Neural cell (in vitro differentiated cells): ENCODE measurements around the gene TLE2. TPM values are rescaled to one million over a fixed set of nuclear protein-coding genes. Genes with fewer than 3 reads are reported as not detected.

Source experiments
- H2AFZ ChIP-seq: fragments of 200-600, 300-800 bp; sonication (generic), shearing (Covaris generic); 2 replicates; pipeline ENCODE4 v1.6.0; 2014; ENCODE audit warnings: low read depth, mild to moderate bottlenecking, antibody characterized with exemption, low read length, moderate library complexity
- H3F3A ChIP-seq: fragments of 200-600 bp; shearing (Covaris generic); 2 replicates; pipeline ENCODE4 v1.6.1; 2016; ENCODE audit warnings: mild to moderate bottlenecking, moderate library complexity, mixed read lengths, antibody characterized with exemption, low read length; ENCODE audit not compliant: insufficient read depth, poor library complexity, severe bottlenecking
- H3K27ac ChIP-seq: fragments of 200-600, 300-800 bp; sonication (generic), shearing (Covaris generic); 2 replicates; pipeline ENCODE4 v1.5.1; 2014; ENCODE audit warnings: mild to moderate bottlenecking, low read length, moderate library complexity
- H3K27me3 ChIP-seq: fragments of 300-800, 200-600 bp; sonication (generic), shearing (Covaris generic); 2 replicates; pipeline ENCODE4 v1.6.0; 2014; ENCODE audit warnings: mild to moderate bottlenecking, low read depth, low read length, moderate library complexity; ENCODE audit not compliant: insufficient read depth
- H3K36me3 ChIP-seq: fragments of 300-800, 200-600 bp; sonication (generic), shearing (Covaris generic); 2 replicates; pipeline ENCODE4 v1.5.1; 2014; ENCODE audit warnings: mild to moderate bottlenecking, antibody characterized with exemption, low read length, moderate library complexity; ENCODE audit not compliant: insufficient read depth
- H3K4me2 ChIP-seq: fragments of 300-800, 200-600 bp; sonication (generic), shearing (Covaris generic); 2 replicates; pipeline ENCODE4 v1.6.0; 2014; ENCODE audit warnings: mild to moderate bottlenecking, low read length
- H3K4me3 ChIP-seq: fragments of 300-800, 200-600 bp; sonication (generic), shearing (Covaris generic); 2 replicates; pipeline ENCODE4 v1.5.1; 2014; ENCODE audit warnings: mild to moderate bottlenecking, low read length, moderate library complexity
- H3K79me2 ChIP-seq: fragments of 200-600 bp; shearing (Covaris generic); replicated peaks from 2 replicates; pipeline ENCODE4 v1.6.0; 2014; ENCODE audit warnings: mild to moderate bottlenecking, low read length, moderate library complexity; ENCODE audit not compliant: insufficient read depth
- H3K9ac ChIP-seq: fragments of 300-800, 200-600 bp; sonication (generic), shearing (Covaris generic); 2 replicates; pipeline ENCODE4 v1.6.1; 2016; ENCODE audit warnings: mild to moderate bottlenecking, low read length, mixed read lengths
- H3K9me2 ChIP-seq: fragments of 200-600 bp; shearing (Covaris generic); 2 replicates; pipeline ENCODE4 v1.6.1; 2016; ENCODE audit warnings: mild to moderate bottlenecking, low read length, mixed read lengths; ENCODE audit not compliant: insufficient read depth
- H3K9me3 ChIP-seq: fragments of 200-600, 300-800 bp; sonication (generic), shearing (Covaris generic); 2 replicates; pipeline ENCODE4 v1.6.1; 2016; ENCODE audit warnings: mild to moderate bottlenecking, mixed run types, low read length, moderate library complexity, mixed read lengths
- H4K20me1 ChIP-seq: fragments of 200-600 bp; shearing (Covaris generic); 2 replicates; pipeline ENCODE4 v1.6.1; 2016; ENCODE audit warnings: mild to moderate bottlenecking, mixed run types; ENCODE audit not compliant: insufficient read depth
- EP300 ChIP-seq: fragments of 450-650 bp; conservative IDR thresholded peaks from 2 replicates; pipeline ENCODE4 v1.6.1; 2014; ENCODE audit warnings: antibody characterized with exemption, mild to moderate bottlenecking, moderate library complexity; ENCODE audit not compliant: poor library complexity, severe bottlenecking
- EZH2 ChIP-seq: fragments of 200-600, 300-800 bp; shearing (Covaris generic), sonication (generic); IDR thresholded peaks from 2 replicates; pipeline ENCODE4 v1.6.1; 2014; ENCODE audit warnings: antibody characterized with exemption, low read length, borderline replicate concordance, mild to moderate bottlenecking; ENCODE audit not compliant: insufficient read depth, poor library complexity, severe bottlenecking
- MXI1 ChIP-seq: fragments of 450-650 bp; conservative IDR thresholded peaks from 2 replicates; pipeline ENCODE4 v1.6.1; 2014; ENCODE audit warnings: antibody characterized with exemption, mild to moderate bottlenecking; ENCODE audit not compliant: poor library complexity, severe bottlenecking
- POLR2AphosphoS5 ChIP-seq: IDR thresholded peaks from 2 replicates; pipeline ENCODE4 v1.6.1; 2012
- RAD21 ChIP-seq: fragments of 450-650 bp; conservative IDR thresholded peaks from 2 replicates; pipeline ENCODE4 v1.6.1; 2014; ENCODE audit warnings: antibody characterized with exemption, mild to moderate bottlenecking, moderate library complexity
- SMC3 ChIP-seq: fragments of 450-650 bp; conservative IDR thresholded peaks from 2 replicates; pipeline ENCODE4 v1.6.1; 2014; ENCODE audit warnings: antibody characterized with exemption, mild to moderate bottlenecking, moderate library complexity; ENCODE audit not compliant: poor library complexity
- TAF1 ChIP-seq: IDR thresholded peaks from 2 replicates; pipeline ENCODE4 v1.6.1; 2012; ENCODE audit warnings: low read depth
- polyA plus RNA-seq: library from polyadenylated mRNA; depleted of rRNA; stranded (reverse); fragments of >200 nt; gene quantifications from 2 replicates; pipeline ENCODE4 v1.2.3, GENCODE V29; 2014
- TF ChIP-seq, protein P1 (sequence below): IDR thresholded peaks from 2 replicates; pipeline ENCODE4 v1.6.1; 2012; ENCODE audit warnings: borderline replicate concordance
- TF ChIP-seq, protein P2 (sequence below): fragments of 450-650 bp; IDR thresholded peaks from 2 replicates; pipeline ENCODE4 v1.5.1; 2014; ENCODE audit warnings: antibody characterized with exemption, mild to moderate bottlenecking, moderate library complexity; ENCODE audit not compliant: poor library complexity, severe bottlenecking

The TLE2 gene
- polyA plus RNA-seq, 1 donor from 2014 or later, result 7.0 TPM

DNA sequence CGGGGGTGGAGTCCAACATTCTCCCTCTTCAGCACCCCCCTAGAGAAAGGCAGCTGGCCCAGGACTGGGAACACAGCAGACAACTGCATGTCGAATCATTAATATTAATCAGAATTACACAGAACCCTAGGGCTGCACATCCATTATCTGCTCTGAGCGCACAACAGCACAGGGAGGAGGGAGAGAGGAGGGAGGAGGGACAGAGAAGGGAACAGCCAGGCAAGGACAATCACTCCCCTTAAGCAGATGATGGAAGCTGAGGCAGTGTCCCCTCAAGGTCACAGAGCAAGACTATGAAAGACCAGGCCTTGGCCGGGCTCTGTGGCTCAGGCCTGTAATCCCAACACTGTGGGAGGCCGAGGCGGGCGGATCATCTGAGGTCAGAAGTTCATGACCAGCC lies 26.0 kb downstream of the TLE2 start:
- TF ChIP-seq, protein P1, sequence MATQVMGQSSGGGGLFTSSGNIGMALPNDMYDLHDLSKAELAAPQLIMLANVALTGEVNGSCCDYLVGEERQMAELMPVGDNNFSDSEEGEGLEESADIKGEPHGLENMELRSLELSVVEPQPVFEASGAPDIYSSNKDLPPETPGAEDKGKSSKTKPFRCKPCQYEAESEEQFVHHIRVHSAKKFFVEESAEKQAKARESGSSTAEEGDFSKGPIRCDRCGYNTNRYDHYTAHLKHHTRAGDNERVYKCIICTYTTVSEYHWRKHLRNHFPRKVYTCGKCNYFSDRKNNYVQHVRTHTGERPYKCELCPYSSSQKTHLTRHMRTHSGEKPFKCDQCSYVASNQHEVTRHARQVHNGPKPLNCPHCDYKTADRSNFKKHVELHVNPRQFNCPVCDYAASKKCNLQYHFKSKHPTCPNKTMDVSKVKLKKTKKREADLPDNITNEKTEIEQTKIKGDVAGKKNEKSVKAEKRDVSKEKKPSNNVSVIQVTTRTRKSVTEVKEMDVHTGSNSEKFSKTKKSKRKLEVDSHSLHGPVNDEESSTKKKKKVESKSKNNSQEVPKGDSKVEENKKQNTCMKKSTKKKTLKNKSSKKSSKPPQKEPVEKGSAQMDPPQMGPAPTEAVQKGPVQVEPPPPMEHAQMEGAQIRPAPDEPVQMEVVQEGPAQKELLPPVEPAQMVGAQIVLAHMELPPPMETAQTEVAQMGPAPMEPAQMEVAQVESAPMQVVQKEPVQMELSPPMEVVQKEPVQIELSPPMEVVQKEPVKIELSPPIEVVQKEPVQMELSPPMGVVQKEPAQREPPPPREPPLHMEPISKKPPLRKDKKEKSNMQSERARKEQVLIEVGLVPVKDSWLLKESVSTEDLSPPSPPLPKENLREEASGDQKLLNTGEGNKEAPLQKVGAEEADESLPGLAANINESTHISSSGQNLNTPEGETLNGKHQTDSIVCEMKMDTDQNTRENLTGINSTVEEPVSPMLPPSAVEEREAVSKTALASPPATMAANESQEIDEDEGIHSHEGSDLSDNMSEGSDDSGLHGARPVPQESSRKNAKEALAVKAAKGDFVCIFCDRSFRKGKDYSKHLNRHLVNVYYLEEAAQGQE, result no peak
- no peak for TF ChIP-seq MXI1
- no peaks in the 10 kb centered on the region for H4K20me1 ChIP-seq
- no peaks in the 10 kb centered on the region for H3K36me3 ChIP-seq
- no peak overlapping the region for H3K9ac ChIP-seq
- H3K9me2 ChIP-seq, result no peaks in the 10 kb centered on the region
- no peak overlapping the region for H2AFZ ChIP-seq
- H3K9me3 ChIP-seq, result no peaks in the 10 kb centered on the region
- H3F3A ChIP-seq, result no peaks in the 10 kb centered on the region
- peaks cover 3% of the 10 kb centered on the region for H3K27me3 ChIP-seq
- no peak overlapping the region for H3K27ac ChIP-seq
- no peaks in the 10 kb centered on the region for H3K79me2 ChIP-seq
- H3K4me3 ChIP-seq, result no peak overlapping the region
- H3K4me2 ChIP-seq, result no peak overlapping the region

DNA sequence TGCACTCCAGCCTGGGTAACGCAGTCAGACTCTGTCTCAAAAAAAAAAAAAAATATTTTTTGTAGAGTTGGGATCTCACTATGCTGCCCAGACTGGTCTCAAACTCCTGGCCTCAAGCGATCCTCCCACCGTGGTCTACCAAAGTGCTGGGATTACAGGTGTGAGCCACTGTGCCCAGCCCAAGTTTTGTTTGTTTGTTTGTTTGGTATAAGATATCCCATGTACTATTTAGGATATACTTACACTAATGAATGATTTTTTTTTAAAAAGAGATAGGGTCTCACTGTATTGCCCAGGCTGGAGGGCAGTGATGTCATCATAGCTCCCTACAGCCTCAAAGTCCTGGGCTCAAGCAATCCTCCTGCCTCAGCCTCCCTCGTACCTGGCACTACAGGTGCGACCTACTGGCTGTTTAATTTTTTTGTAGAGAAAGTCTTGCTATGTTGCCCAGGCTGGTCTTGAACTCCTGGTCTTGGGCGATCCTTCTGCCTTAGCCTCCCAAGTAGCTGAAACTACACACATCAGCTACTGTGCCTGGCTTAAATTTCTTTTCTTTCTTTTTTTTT lies 27.8 kb downstream of the TLE2 start:
- Histone ChIP-seq H3K27ac (no peak overlapping the region), H3K4me2 (no peak overlapping the region)

GRCh38 chr19:2998642-2999041 lies 30.4 kb downstream of the TLE2 start:
- Histone ChIP-seq H3K36me3 (no peaks in the 10 kb centered on the region), H4K20me1 (no peaks in the 10 kb centered on the region), H3K27ac (no peak overlapping the region), H3K9ac (no peak overlapping the region), H3K4me2 (no peak overlapping the region), H3K4me3 (no peak overlapping the region), H3F3A (no peaks in the 10 kb centered on the region), H3K79me2 (no peaks in the 10 kb centered on the region), H2AFZ (no peak overlapping the region), H3K9me3 (no peaks in the 10 kb centered on the region), H3K27me3 (no peaks in the 10 kb centered on the region), H3K9me2 (no peaks in the 10 kb centered on the region)
- TF ChIP-seq EP300, result no peak
- no peak for TF ChIP-seq MXI1
- no peak for TF ChIP-seq SMC3
- TF ChIP-seq RAD21, result no peak
- no peak for TF ChIP-seq EZH2
- TF ChIP-seq, protein P2, sequence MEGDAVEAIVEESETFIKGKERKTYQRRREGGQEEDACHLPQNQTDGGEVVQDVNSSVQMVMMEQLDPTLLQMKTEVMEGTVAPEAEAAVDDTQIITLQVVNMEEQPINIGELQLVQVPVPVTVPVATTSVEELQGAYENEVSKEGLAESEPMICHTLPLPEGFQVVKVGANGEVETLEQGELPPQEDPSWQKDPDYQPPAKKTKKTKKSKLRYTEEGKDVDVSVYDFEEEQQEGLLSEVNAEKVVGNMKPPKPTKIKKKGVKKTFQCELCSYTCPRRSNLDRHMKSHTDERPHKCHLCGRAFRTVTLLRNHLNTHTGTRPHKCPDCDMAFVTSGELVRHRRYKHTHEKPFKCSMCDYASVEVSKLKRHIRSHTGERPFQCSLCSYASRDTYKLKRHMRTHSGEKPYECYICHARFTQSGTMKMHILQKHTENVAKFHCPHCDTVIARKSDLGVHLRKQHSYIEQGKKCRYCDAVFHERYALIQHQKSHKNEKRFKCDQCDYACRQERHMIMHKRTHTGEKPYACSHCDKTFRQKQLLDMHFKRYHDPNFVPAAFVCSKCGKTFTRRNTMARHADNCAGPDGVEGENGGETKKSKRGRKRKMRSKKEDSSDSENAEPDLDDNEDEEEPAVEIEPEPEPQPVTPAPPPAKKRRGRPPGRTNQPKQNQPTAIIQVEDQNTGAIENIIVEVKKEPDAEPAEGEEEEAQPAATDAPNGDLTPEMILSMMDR, result no peak
- TF ChIP-seq, protein P1, result no peak
- TF ChIP-seq POLR2AphosphoS5, result no peak
- TF ChIP-seq TAF1, result no peak

More for the DNA sequence above, 27.8 kb downstream of the TLE2 start:
- no peaks in the 10 kb centered on the region for H3F3A ChIP-seq
- TF ChIP-seq, protein P2, result no peak
- no peak for TF ChIP-seq RAD21
- no peak overlapping the region for H3K4me3 ChIP-seq
- no peak overlapping the region for H3K9ac ChIP-seq
- H3K9me3 ChIP-seq, result no peaks in the 10 kb centered on the region
- H3K36me3 ChIP-seq, result no peaks in the 10 kb centered on the region
- no peaks in the 10 kb centered on the region for H3K9me2 ChIP-seq
- no peak overlapping the region for H2AFZ ChIP-seq
- peaks cover 3% of the 10 kb centered on the region for H3K27me3 ChIP-seq
- H3K79me2 ChIP-seq, result no peaks in the 10 kb centered on the region
- no peaks in the 10 kb centered on the region for H4K20me1 ChIP-seq
